ENCODE measurements around the gene DAAM2. TPM values are rescaled to one million over a fixed set of nuclear protein-coding genes. Genes with fewer than 3 reads are reported as not detected.

The DAAM2 gene
- polyA plus RNA-seq, 3 donors, result not detected

GRCh38 chr6:39937686-39938333, 145.6 kb downstream of the DAAM2 start:
- no peak for DNase-seq
- no peaks in the 10 kb centered on the region for H3K79me2 ChIP-seq (ENCODE audit: insufficient read depth, low read length)
- H4K20me1 ChIP-seq (ENCODE audit: insufficient read depth, low read length), result no peaks in the 10 kb centered on the region
- WGBS (ENCODE audit: insufficient coverage), result no CpG with 5 or more reads among the region's 3 CpGs
- H3K9me3 ChIP-seq (replicated peaks in 1 of 2; ENCODE audit: control insufficient read depth in 1 of 2, insufficient read depth in 1 of 2, low read length in 2 of 2), result no peaks in the 10 kb centered on the region
- H3K9ac ChIP-seq (ENCODE audit: insufficient read depth, low read length, poor library complexity, severe bottlenecking), result no peak overlapping the region
- Mint-ChIP-seq H3K4me1 (peaks cover 2% of the 10 kb centered on the region), H3K9me3 (peaks cover 0 to 9% (median 0%) of the 10 kb centered on the region in 7 donors), H3K27ac (no peak overlapping the region), H3K4me3 (no peak overlapping the region), H3K27me3 (ENCODE audit: low read depth in 3 of 3) (peaks cover 33 to 36% (median 34%) of the 10 kb centered on the region in 3 donors), H3K36me3 (no peaks in the 10 kb centered on the region)
- H3K4me2 ChIP-seq (replicated peaks; ENCODE audit: extremely low read depth, low read length, poor library complexity, severe bottlenecking), result no peak overlapping the region
- no peaks in the 10 kb centered on the region for H3K36me3 ChIP-seq (replicated peaks in 1 of 2; ENCODE audit: control insufficient read depth in 1 of 2, insufficient read depth in 2 of 2, low read length in 2 of 2)
- H3K4me1 ChIP-seq (ENCODE audit: control insufficient read depth in 1 of 2, insufficient read depth in 2 of 2, low read length in 2 of 2), result peaks cover 0 to 6% of the 10 kb centered on the region in 2 donors
- intact Hi-C loops (cut with micrococcal nuclease), result no loop called here
- H2AFZ ChIP-seq (ENCODE audit: insufficient read depth, low read depth, low read length, poor library complexity, severe bottlenecking), result no peak overlapping the region
- no peak for TF ChIP-seq CTCF (IDR thresholded peaks at IDR 0.05)
- H3K27me3 ChIP-seq (ENCODE audit: control insufficient read depth in 2 of 2, insufficient read depth in 2 of 2, low read length in 2 of 2), result peaks cover 23 to 36% of the 10 kb centered on the region in 2 donors
- no peak overlapping the region for H3K27ac ChIP-seq (ENCODE audit: low read depth in 1 of 2, low read length in 2 of 2)
- no peak overlapping the region for H3K4me3 ChIP-seq (replicated peaks in 1 of 3; ENCODE audit: low read depth in 2 of 3, low read length in 3 of 3)

- no peak for TF ChIP-seq CTCF (IDR thresholded peaks at IDR 0.05)
- no peak overlapping the region for H3K9ac ChIP-seq (ENCODE audit: insufficient read depth, low read length, poor library complexity, severe bottlenecking)
- H4K20me1 ChIP-seq (ENCODE audit: insufficient read depth, low read length), result no peaks in the 10 kb centered on the region
- 83% methylated on average over 2 of the region's 10 CpGs for WGBS (ENCODE audit: insufficient coverage)
- H3K4me3 ChIP-seq (replicated peaks in 1 of 3; ENCODE audit: low read depth in 2 of 3, low read length in 3 of 3), result no peak overlapping the region
- H3K27ac ChIP-seq (ENCODE audit: low read depth in 1 of 2, low read length in 2 of 2), result no peak overlapping the region
- no peaks in the 10 kb centered on the region for H3K36me3 ChIP-seq (replicated peaks in 1 of 2; ENCODE audit: control insufficient read depth in 1 of 2, insufficient read depth in 2 of 2, low read length in 2 of 2)
- intact Hi-C loops (cut with micrococcal nuclease), result no loop called here
- H3K4me2 ChIP-seq (replicated peaks; ENCODE audit: extremely low read depth, low read length, poor library complexity, severe bottlenecking), result no peak overlapping the region
- Mint-ChIP-seq H3K27me3 (ENCODE audit: low read depth in 3 of 3) (peaks cover 22 to 28% (median 22%) of the 10 kb centered on the region in 3 donors), H3K4me3 (no peak overlapping the region), H3K36me3 (no peaks in the 10 kb centered on the region), H3K4me1 (peaks cover 2% of the 10 kb centered on the region), H3K27ac (no peak overlapping the region), H3K9me3 (peaks cover 0 to 7% (median 0%) of the 10 kb centered on the region in 7 donors)
- no peaks in the 10 kb centered on the region for H3K9me3 ChIP-seq (replicated peaks in 1 of 2; ENCODE audit: control insufficient read depth in 1 of 2, insufficient read depth in 1 of 2, low read length in 2 of 2)
- peaks cover 0 to 5% of the 10 kb centered on the region in 2 donors for H3K4me1 ChIP-seq (ENCODE audit: control insufficient read depth in 1 of 2, insufficient read depth in 2 of 2, low read length in 2 of 2)
- H3K27me3 ChIP-seq (ENCODE audit: control insufficient read depth in 2 of 2, insufficient read depth in 2 of 2, low read length in 2 of 2), result peaks cover 15 to 24% of the 10 kb centered on the region in 2 donors
- DNase-seq, result no peak
- H2AFZ ChIP-seq (ENCODE audit: insufficient read depth, low read depth, low read length, poor library complexity, severe bottlenecking), result no peak overlapping the region
- H3K79me2 ChIP-seq (ENCODE audit: insufficient read depth, low read length), result no peaks in the 10 kb centered on the region
Measured at GRCh38 chr6:39938773-39939654, 146.8 kb downstream of the DAAM2 start.

All from CD14-positive monocyte (primary cell).